ENCODE measurements around the gene KRTAP10-6. TPM values are rescaled to one million over a fixed set of nuclear protein-coding genes. Genes with fewer than 3 reads are reported as not detected.
"Not testable (repeated sequence)": the region's sequence is repeated elsewhere in the genome, so short reads cannot be mapped to it uniquely, and the experiment has no call there.

The KRTAP10-6 gene
- total and polyA plus RNA-seq, 2 of the 8 experiments (the other 6 are each of a cell fraction or from before 2014, with no cell fraction given), result 0.12 TPM; not detected in 1

GRCh38 chr21:44627181-44627822 lies 35.0 kb upstream of the KRTAP10-6 start:
- H2BK20ac ChIP-seq (ENCODE audit: low read length); H3K4me3 ChIP-seq (ENCODE audit: extremely low read depth in 1 of 4, insufficient read depth in 2 of 4, low read depth in 3 of 4, low read length in 4 of 4); H3K56ac ChIP-seq (replicated peaks; ENCODE audit: insufficient read length, low read depth, low read length); H3K23ac ChIP-seq (ENCODE audit: insufficient read length); H2BK12ac ChIP-seq (ENCODE audit: low read depth, low read length); POLR2A ChIA-PET (ENCODE audit: partially characterized antibody); H4K8ac ChIP-seq (ENCODE audit: extremely low read depth, insufficient read depth, low read length); H3K4ac ChIP-seq (replicated peaks; ENCODE audit: insufficient read length, low read depth, low read length); H2AFZ ChIP-seq (ENCODE audit: low read length); H3K79me1 ChIP-seq (ENCODE audit: low read depth, low read length); H3K18ac ChIP-seq (ENCODE audit: extremely low read depth, low read length); H3K36me3 ChIP-seq (ENCODE audit: control insufficient read depth in 2 of 4, insufficient read depth in 4 of 4, low read length in 3 of 4); H3K4me1 ChIP-seq (replicated peaks in 1 of 4; ENCODE audit: control insufficient read depth in 3 of 4, insufficient read depth in 4 of 4, low read length in 3 of 4); FAIRE-seq; H3K4me2 ChIP-seq (ENCODE audit: insufficient read depth in 1 of 2, low read depth in 2 of 2, low read length in 2 of 2); H4K20me1 ChIP-seq (replicated peaks in 1 of 2; ENCODE audit: control insufficient read depth in 1 of 2, insufficient read depth in 2 of 2, low read length in 2 of 2); H4K91ac ChIP-seq (replicated peaks; ENCODE audit: insufficient read length, low read length); H3K79me2 ChIP-seq (ENCODE audit: control insufficient read depth in 1 of 2, insufficient read depth in 2 of 2, low read length in 2 of 2); H3K9ac ChIP-seq (replicated peaks in 1 of 4; ENCODE audit: extremely low read depth in 1 of 4, low read depth in 3 of 4, low read length in 3 of 4); H2BK5ac ChIP-seq (ENCODE audit: low read depth, low read length); H3K23me2 ChIP-seq (ENCODE audit: low read depth, low read length); H2BK120ac ChIP-seq (replicated peaks; ENCODE audit: low read depth, low read length); H3K14ac ChIP-seq (ENCODE audit: insufficient read length); H4K5ac ChIP-seq (ENCODE audit: insufficient read length, low read depth, low read length); H2AK5ac ChIP-seq (ENCODE audit: low read depth, low read length); H2BK15ac ChIP-seq (ENCODE audit: low read length); H3K27ac ChIP-seq (ENCODE audit: low read depth, low read length); H3K27me3 ChIP-seq (replicated peaks in 1 of 4; ENCODE audit: control insufficient read depth in 3 of 4, extremely low read depth in 1 of 4, insufficient read depth in 3 of 4, low read length in 3 of 4): not testable (repeated sequence)
- WGBS, 2 experiments (ENCODE audit: extremely low coverage in 1 of 2, insufficient coverage in 1 of 2, insufficient read length in 1 of 2, insufficient replicate concordance in 2 of 2, low coverage in 1 of 2, low lambda C conversion rate in 2 of 2, missing lambda C conversion rate in 1 of 2), result 83% methylated on average over 15 of the region's 20 CpGs; no CpG with 5 or more reads in 1 of the 2 experiments
- CTCF ChIA-PET (ENCODE audit: partially characterized antibody), result interaction anchor here (0.6 to 2.5 kb wide), 6 partner anchors 8 to 395 kb away, joined by 3 to 9 read pairs (median 3); no protein-coding TSS in a partner anchor
- peak in 1 of 2 experiments; percentile 42 for DNase-seq (ENCODE audit: low read depth in 1 of 2, low spot score in 2 of 2)
- 0 out of 2 replicates have a peak, but pooled peaks have one; percentile 13 for TF ChIP-seq KDM1A (IDR thresholded peaks at IDR 0.05; ENCODE audit: borderline replicate concordance, low read length)
- peaks cover 16% of the 10 kb centered on the region in 2 experiments for H3K9me3 ChIP-seq (ENCODE audit: insufficient read depth in 2 of 2, low read depth in 1 of 2, low read length in 1 of 2)
